ENCODE data around the gene SPATA2.

GRCh38 chr20:49893242-49894072 is 21.9 kb downstream of the SPATA2 start:
- TF ChIP-seq POLR2A (IDR thresholded peaks at IDR 0.05; ENCODE audit: low read depth, low read length) = no peak
- no peak for TF ChIP-seq TAF1 (IDR thresholded peaks at IDR 0.05; ENCODE audit: low read depth, low read length)
- no peak for TF ChIP-seq POLR2AphosphoS5 (IDR thresholded peaks at IDR 0.05; ENCODE audit: low read depth, low read length)
- no peak for TF ChIP-seq PAX5 (IDR thresholded peaks at IDR 0.05; ENCODE audit: insufficient read depth, low read length, severe bottlenecking)

Measured in GM12891 (cell line).